ENCODE measurements around the gene AGAP2. TPM values are rescaled to one million over a fixed set of nuclear protein-coding genes. Genes with fewer than 3 reads are reported as not detected.
A peak's percentile ranks its signal among the peaks of the same experiment; 100 is the strongest.

Gene AGAP2
- total and polyA plus RNA-seq, 2 of the 8 experiments (the other 6 are each of a cell fraction or from before 2014, with no cell fraction given): 1.5 TPM

- POLR2A ChIA-PET (ENCODE audit: partially characterized antibody): interaction anchor here (0.6 to 5.3 kb wide), 18 partner anchors 10 to 78 kb away, joined by 3 to 35 read pairs (median 4); partner anchors contain the start of genes CDK4, TSFM and TSPAN31
- H3K4me3 ChIP-seq (ENCODE audit: extremely low read depth in 1 of 4, insufficient read depth in 2 of 4, low read depth in 3 of 4, low read length in 4 of 4): peak within 1 kb of the TSS; percentile 39 to 66 (median 64)
- peak; percentile 57 to 72 for DNase-seq (ENCODE audit: low read depth in 1 of 2, low spot score in 2 of 2)
- TF ChIP-seq RBBP5 (IDR thresholded peaks at IDR 0.05; ENCODE audit: borderline replicate concordance, low read depth, low read length): no peak
- no peak for TF ChIP-seq TEAD4 (IDR thresholded peaks at IDR 0.05; ENCODE audit: low read depth, low read length)
- no peak for TF ChIP-seq HDAC6 (IDR thresholded peaks at IDR 0.05; ENCODE audit: low read depth, low read length)
- peak in 1 of 2 experiments; percentile 45; a peak in 1 of 3 replicates for TF ChIP-seq POLR2A (IDR thresholded peaks at IDR 0.05; ENCODE audit: control extremely low read depth in 1 of 2, low read depth in 2 of 2, low read length in 2 of 2)
- TF ChIP-seq HDAC2 (IDR thresholded peaks at IDR 0.05; ENCODE audit: borderline replicate concordance in 1 of 2, low read depth in 2 of 2, low read length in 2 of 2): no peak
- 0 out of 2 replicates have a peak, but pooled peaks have one; percentile 17 for TF ChIP-seq TBP (IDR thresholded peaks at IDR 0.05; ENCODE audit: low read depth, low read length)
- no peak for TF ChIP-seq YY1 (IDR thresholded peaks at IDR 0.05; ENCODE audit: low read depth, low read length)
- TF ChIP-seq SP2 (IDR thresholded peaks at IDR 0.05; ENCODE audit: low read length): no peak
- TF ChIP-seq TAF1 (IDR thresholded peaks at IDR 0.05; ENCODE audit: low read depth, low read length): no peak
- no peak for TF ChIP-seq ZNF274 (IDR thresholded peaks at IDR 0.05; ENCODE audit: borderline replicate concordance, extremely low read depth, low read length)
Measured at GRCh38 chr12:57766464-57767304, 28.1 kb upstream of the AGAP2 start, which contains the start of gene CYP27B1. CYP27B1 (minus strand) TSS chr12:57767078; CDS start chr12:57767041, 37 bp downstream.

More at GRCh38 chr12:57766464-57767304, 28.1 kb upstream of the AGAP2 start, which contains the start of gene CYP27B1:
- Histone ChIP-seq H3K23ac (ENCODE audit: insufficient read length) (no peak within 1 kb of the TSS), H3K27me3 (replicated peaks in 1 of 4; ENCODE audit: control insufficient read depth in 3 of 4, extremely low read depth in 1 of 4, insufficient read depth in 3 of 4, low read length in 3 of 4) (peaks cover 22 to 39% (median 37%) of the 10 kb centered on the region in 4 experiments), H4K8ac (ENCODE audit: extremely low read depth, insufficient read depth, low read length) (peak within 1 kb of the TSS; percentile 31; the same call in 1 of the 2 replicates), H4K5ac (ENCODE audit: insufficient read length, low read depth, low read length) (no peak within 1 kb of the TSS), H3K79me1 (ENCODE audit: low read depth, low read length) (no peaks in the 10 kb centered on the region; the same call in 1 of the 2 replicates), H3K4me2 (ENCODE audit: insufficient read depth in 1 of 2, low read depth in 2 of 2, low read length in 2 of 2) (peak within 1 kb of the TSS; percentile 87 to 96), H3K9ac (replicated peaks in 1 of 4; ENCODE audit: extremely low read depth in 1 of 4, low read depth in 3 of 4, low read length in 3 of 4) (no peak within 1 kb of the TSS), H3K4me1 (replicated peaks in 1 of 4; ENCODE audit: control insufficient read depth in 3 of 4, insufficient read depth in 4 of 4, low read length in 3 of 4) (peaks cover 13 to 25% (median 20%) of the 10 kb centered on the region in 4 experiments), H3K14ac (ENCODE audit: insufficient read length) (no peak within 1 kb of the TSS), H2BK120ac (replicated peaks; ENCODE audit: low read depth, low read length) (no peak within 1 kb of the TSS), H2BK5ac (ENCODE audit: low read depth, low read length) (0 out of 2 replicates have a peak within 1 kb of the TSS, but pooled peaks have one; percentile 24), H2BK12ac (ENCODE audit: low read depth, low read length) (0 out of 2 replicates have a peak within 1 kb of the TSS, but pooled peaks have one; percentile 50), H2BK20ac (ENCODE audit: low read length) (0 out of 2 replicates have a peak within 1 kb of the TSS, but pooled peaks have one; percentile 61), H3K9me3 (ENCODE audit: insufficient read depth in 2 of 2, low read depth in 1 of 2, low read length in 1 of 2) (no peaks in the 10 kb centered on the region), H4K20me1 (replicated peaks in 1 of 2; ENCODE audit: control insufficient read depth in 1 of 2, insufficient read depth in 2 of 2, low read length in 2 of 2) (peaks cover 0 to 4% of the 10 kb centered on the region in 2 experiments), H3K18ac (ENCODE audit: extremely low read depth, low read length) (peak within 1 kb of the TSS; percentile 19), H3K27ac (ENCODE audit: low read depth, low read length) (no peak within 1 kb of the TSS), H4K91ac (replicated peaks; ENCODE audit: insufficient read length, low read length) (no peak within 1 kb of the TSS), H2AFZ (ENCODE audit: low read length) (no peak within 1 kb of the TSS), H2BK15ac (ENCODE audit: low read length) (no peak within 1 kb of the TSS; the same call in 1 of the 2 replicates), H3K4ac (replicated peaks; ENCODE audit: insufficient read length, low read depth, low read length) (no peak within 1 kb of the TSS), H3K56ac (replicated peaks; ENCODE audit: insufficient read length, low read depth, low read length) (no peak within 1 kb of the TSS), H3K23me2 (ENCODE audit: low read depth, low read length) (peaks cover 25% of the 10 kb centered on the region), H3K79me2 (ENCODE audit: control insufficient read depth in 1 of 2, insufficient read depth in 2 of 2, low read length in 2 of 2) (0 out of 4 replicates have a peak, but pooled peaks cover 0 to 7% of the 10 kb centered on the region in 2 experiments), H2AK5ac (ENCODE audit: low read depth, low read length) (no peak within 1 kb of the TSS), H3K36me3 (ENCODE audit: control insufficient read depth in 2 of 4, insufficient read depth in 4 of 4, low read length in 3 of 4) (peaks cover 11 to 17% (median 14%) of the 10 kb centered on the region in 4 experiments; a peak in 7 of 8 replicates)
- WGBS, 2 experiments (ENCODE audit: extremely low coverage in 1 of 2, insufficient coverage in 1 of 2, insufficient read length in 1 of 2, insufficient replicate concordance in 2 of 2, low coverage in 1 of 2, low lambda C conversion rate in 2 of 2, missing lambda C conversion rate in 1 of 2): 5% methylated on average over 38 of the region's 38 CpGs; no CpG with 5 or more reads in 1 of the 2 experiments
- no peak for FAIRE-seq
- CTCF ChIA-PET (ENCODE audit: partially characterized antibody): interaction anchor here (0.6 to 3.9 kb wide), 18 partner anchors 7 to 1702 kb away, joined by 3 to 40 read pairs (median 4); partner anchors contain the start of genes AGAP2 and TSFM
